Thyroid gland (tissue), 4 donors: Measurements from ENCODE around the gene DISC1. TPM values are rescaled to one million over a fixed set of nuclear protein-coding genes. Genes with fewer than 3 reads are reported as not detected.

Experiments used
- DNase-seq, 2 donors: peaks; one replicate each; pipeline ENCODE4 v3.0.0-alpha.2; 2019
- H3K27ac ChIP-seq, 3 donors: fragments of 200-600 bp; sonication (generic); 1 replicate in 2 of 3; 2 replicates in 1 of 3; pipeline ENCODE4 v1.5.1; 2016 to 2019; ENCODE audit warnings: mild to moderate bottlenecking in 1 of 3, moderate library complexity in 1 of 3
- H3K27me3 ChIP-seq: fragments of 200-600 bp; sonication (generic); one replicate; pipeline ENCODE4 v1.5.1; 2019
- H3K36me3 ChIP-seq, 2 donors: fragments of 200-600 bp; sonication (generic); one replicate each; pipeline ENCODE4 v1.5.1; 2016 to 2019
- H3K4me1 ChIP-seq, 2 donors: fragments of 200-600 bp; sonication (generic); one replicate each; pipeline ENCODE4 v1.5.1; 2017 to 2019
- H3K4me3 ChIP-seq, 3 donors: fragments of 200-600 bp; sonication (generic); replicated peaks in 1 of 3; 1 replicate in 2 of 3; 2 replicates in 1 of 3; pipeline ENCODE4 v1.5.1; 2016; ENCODE audit warnings: mild to moderate bottlenecking in 1 of 3
- H3K9me3 ChIP-seq: fragments of 200-600 bp; sonication (generic); one replicate; pipeline ENCODE4 v1.5.1; 2017
- CTCF ChIP-seq, 6 experiments: fragments of 200-600 bp in 3 of 6; fragments of 450-650 bp in 3 of 6; sonication (generic) in 3 of 6; IDR thresholded peaks; one replicate each; pipeline ENCODE4 v1.5.1; 2016 to 2019; ENCODE audit warnings: antibody characterized with exemption in 6 of 6, mild to moderate bottlenecking in 2 of 6, inconsistent platforms in 1 of 6, moderate library complexity in 1 of 6
- POLR2A ChIP-seq, 2 donors: fragments of 450-650 bp; IDR thresholded peaks; one replicate each; pipeline ENCODE4 v1.6.1; 2017; ENCODE audit warnings: antibody characterized with exemption in 2 of 2, mild to moderate bottlenecking in 2 of 2, moderate library complexity in 1 of 2
- WGBS, 2 donors: methylation state at CpG; one replicate each; pipeline ENCODE4 v1.1.5; 2017; 5-methylcytosine and 5-hydroxymethylcytosine counted together
- intact Hi-C: fragments of 100-400 bp; cut with DNase I; formaldehyde crosslinking; loops from one replicate; pipeline ENCODE4 v1.15.1; 2023
- total RNA-seq, 4 donors: library from RNA; depleted of rRNA; stranded (reverse); fragments of >200 nt; gene quantifications; one replicate each; pipeline ENCODE4 v1.2.3, GENCODE V29; 2016

The DISC1 gene
- total RNA-seq, 4 donors from 2014 or later = 6.9 to 17.7 (median 9.8) TPM

- H3K27ac ChIP-seq = no peak overlapping the region
- DNase-seq = no peak
- H3K27me3 ChIP-seq = no peaks in the 10 kb centered on the region
- no peaks in the 10 kb centered on the region for H3K36me3 ChIP-seq
- no peaks in the 10 kb centered on the region for H3K4me1 ChIP-seq
- H3K9me3 ChIP-seq = no peaks in the 10 kb centered on the region
- H3K4me3 ChIP-seq = no peak overlapping the region
- WGBS, 2 donors = 85 to 95% methylated on average over 2 of the region's 2 CpGs
- intact Hi-C loops = no loop called here
- TF ChIP-seq POLR2A (IDR thresholded peaks at IDR 0.05) = no peak
- TF ChIP-seq CTCF (IDR thresholded peaks at IDR 0.05) = no peak
These were observed 300.3 kb downstream of the DISC1 start for GRCh38 chr1:231926933-231927332.

GRCh38 chr1:231927431-231927830 lies 300.8 kb downstream of the DISC1 start:
- H3K27ac ChIP-seq = no peak overlapping the region
- TF ChIP-seq CTCF (IDR thresholded peaks at IDR 0.05) = no peak
- TF ChIP-seq POLR2A (IDR thresholded peaks at IDR 0.05) = no peak
- H3K4me3 ChIP-seq = no peak overlapping the region
- no peaks in the 10 kb centered on the region for H3K36me3 ChIP-seq
- 77 to 80% methylated on average over 7 of the region's 7 CpGs for WGBS, 2 donors
- no peaks in the 10 kb centered on the region for H3K27me3 ChIP-seq
- DNase-seq = no peak
- H3K4me1 ChIP-seq = no peaks in the 10 kb centered on the region
- H3K9me3 ChIP-seq = no peaks in the 10 kb centered on the region
- intact Hi-C loops = no loop called here

- no peaks in the 10 kb centered on the region for H3K36me3 ChIP-seq
- H3K27ac ChIP-seq = no peak overlapping the region
- WGBS, 2 donors = 21 to 27% methylated on average over 8 of the region's 8 CpGs
- H3K9me3 ChIP-seq = no peaks in the 10 kb centered on the region
- TF ChIP-seq CTCF (IDR thresholded peaks at IDR 0.05) (no peak), POLR2A (IDR thresholded peaks at IDR 0.05) (no peak)
- no peak overlapping the region for H3K4me3 ChIP-seq
- no peaks in the 10 kb centered on the region for H3K4me1 ChIP-seq
- no peaks in the 10 kb centered on the region for H3K27me3 ChIP-seq
- intact Hi-C loops = no loop called here
- DNase-seq = peak in 1 of 2 donors; percentile 14
These were observed 302.7 kb downstream of the DISC1 start for GRCh38 chr1:231929311-231929710.

GRCh38 chr1:231930257-231930947 lies 303.8 kb downstream of the DISC1 start:
- 82 to 87% methylated on average over 7 of the region's 7 CpGs for WGBS, 2 donors
- H3K9me3 ChIP-seq = no peaks in the 10 kb centered on the region
- H3K4me1 ChIP-seq = peaks cover 0 to 5% of the 10 kb centered on the region in 2 donors
- intact Hi-C loops = no loop called here
- H3K36me3 ChIP-seq = no peaks in the 10 kb centered on the region
- no peak for DNase-seq
- no peak overlapping the region for H3K4me3 ChIP-seq
- H3K27ac ChIP-seq = no peak overlapping the region
- H3K27me3 ChIP-seq = no peaks in the 10 kb centered on the region
- TF ChIP-seq POLR2A (IDR thresholded peaks at IDR 0.05) (no peak), CTCF (IDR thresholded peaks at IDR 0.05) (no peak)

- no peak for DNase-seq
- no peaks in the 10 kb centered on the region for H3K27me3 ChIP-seq
- peaks cover 0 to 5% of the 10 kb centered on the region in 2 donors for H3K4me1 ChIP-seq
- intact Hi-C loops = no loop called here
- no peak overlapping the region for H3K27ac ChIP-seq
- H3K36me3 ChIP-seq = no peaks in the 10 kb centered on the region
- no peak overlapping the region for H3K4me3 ChIP-seq
- TF ChIP-seq POLR2A (IDR thresholded peaks at IDR 0.05) = no peak
- no peak for TF ChIP-seq CTCF (IDR thresholded peaks at IDR 0.05)
- 98% methylated on average over 4 of the region's 4 CpGs for WGBS, 2 donors
- H3K9me3 ChIP-seq = no peaks in the 10 kb centered on the region
These were observed 304.6 kb downstream of the DISC1 start for GRCh38 chr1:231931146-231931545.
